OCI-LY7 (cell line): ENCODE measurements around the gene ZNF831.

ENCODE experiments used
- CTCF ChIP-seq: fragments of 200-600 bp; sonication (generic); conservative IDR thresholded peaks from 2 replicates; pipeline ENCODE4 v1.5.1; 2014; ENCODE audit warnings: mild to moderate bottlenecking, antibody characterized with exemption, low read length, moderate library complexity, mixed read lengths
- EZH2phosphoT487 ChIP-seq: fragments of 200-600 bp; sonication (generic); IDR thresholded peaks from 2 replicates; pipeline ENCODE4 v1.6.1; 2018; ENCODE audit warnings: low read depth, borderline replicate concordance, mild to moderate bottlenecking, mixed run types, antibody characterized with exemption, low read length, moderate library complexity, mixed read lengths

GRCh38 chr20:59207235-59207634 lies 43.6 kb downstream of the ZNF831 start:
- no peak for TF ChIP-seq EZH2phosphoT487
- no peak for TF ChIP-seq CTCF
